Skeletal muscle cell (primary cell): ENCODE data around the gene PCDHA1.
A peak's percentile ranks its signal among the peaks of the same experiment; 100 is the strongest.
"Not testable (repeated sequence)": the region's sequence is repeated elsewhere in the genome, so short reads cannot be mapped to it uniquely, and the experiment has no call there.

Experiments
- DNase-seq: peaks from one replicate; pipeline ENCODE4 v3.0.0-alpha.2; 2010; ENCODE audit warnings: low read depth
- H3K4me3 ChIP-seq: 2 replicates; pipeline ENCODE4 v1.5.1; 2011; ENCODE audit warnings: low read depth, mild to moderate bottlenecking, control low read depth, low read length, moderate library complexity

The PCDHA1 gene

GRCh38 chr5:140785905-140786686 is at the start of gene PCDHA1:
TSS of gene PCDHA1 (plus strand) at chr5:140786140.
- DNase-seq: no peak

GRCh38 chr5:140737486-140737885 is 48.5 kb upstream of the PCDHA1 start:
- no peak overlapping the region for H3K4me3 ChIP-seq
- no peak for DNase-seq

More at GRCh38 chr5:140785905-140786686, at the start of gene PCDHA1:
- H3K4me3 ChIP-seq: no peak within 1 kb of the TSS

- DNase-seq: no peak
- H3K4me3 ChIP-seq: no peak overlapping the region
Measured at GRCh38 chr5:140741967-140742366, 44.0 kb upstream of the PCDHA1 start.

GRCh38 chr5:140753561-140753960 is 32.4 kb upstream of the PCDHA1 start:
- no peak for DNase-seq
- H3K4me3 ChIP-seq: no peak overlapping the region

- H3K4me3 ChIP-seq: no peak overlapping the region
Measured at GRCh38 chr5:140764177-140764973, 21.6 kb upstream of the PCDHA1 start.

GRCh38 chr5:140767444-140767843 is 18.5 kb upstream of the PCDHA1 start:
- no peak overlapping the region for H3K4me3 ChIP-seq
- DNase-seq: no peak

More at GRCh38 chr5:140764177-140764973, 21.6 kb upstream of the PCDHA1 start:
- no peak for DNase-seq

GRCh38 chr5:140780512-140780911 is 5.4 kb upstream of the PCDHA1 start:
- DNase-seq: no peak
- H3K4me3 ChIP-seq: no peak overlapping the region

- not testable (repeated sequence) for DNase-seq, H3K4me3 ChIP-seq
Measured at GRCh38 chr5:140787422-140787821, 1.5 kb downstream of the PCDHA1 start.

- DNase-seq, H3K4me3 ChIP-seq: not testable (repeated sequence)
Measured at GRCh38 chr5:140787849-140788504, 2.0 kb downstream of the PCDHA1 start.

- DNase-seq: no peak
- no peak overlapping the region for H3K4me3 ChIP-seq
Measured at GRCh38 chr5:140791089-140791488, 5.1 kb downstream of the PCDHA1 start.

GRCh38 chr5:140794595-140795258 is 8.8 kb downstream of the PCDHA1 start, which contains the start of gene PCDHA2:
TSS of gene PCDHA2 (plus strand) at chr5:140794852.
- H3K4me3 ChIP-seq: no peak within 1 kb of the TSS
- DNase-seq: no peak

- no peak overlapping the region for H3K4me3 ChIP-seq
- DNase-seq: no peak
Measured at GRCh38 chr5:140795259-140795641, 9.3 kb downstream of the PCDHA1 start.

GRCh38 chr5:140796072-140796717 is 10.3 kb downstream of the PCDHA1 start:
- not testable (repeated sequence) for H3K4me3 ChIP-seq, DNase-seq

GRCh38 chr5:140796718-140797095 is 10.8 kb downstream of the PCDHA1 start:
- DNase-seq: no peak
- H3K4me3 ChIP-seq: no peak overlapping the region

GRCh38 chr5:140800816-140801493 is 15.0 kb downstream of the PCDHA1 start, which contains the start of gene PCDHA3:
TSS of gene PCDHA3 (plus strand) at chr5:140801057.
- peak within 1 kb of the TSS; percentile 26 for H3K4me3 ChIP-seq
- no peak for DNase-seq

- peak overlapping the region; percentile 26 for H3K4me3 ChIP-seq
- DNase-seq: no peak
Measured at GRCh38 chr5:140801494-140801841, 15.5 kb downstream of the PCDHA1 start.

- not testable (repeated sequence) for H3K4me3 ChIP-seq, DNase-seq
Measured at GRCh38 chr5:140802381-140802780, 16.4 kb downstream of the PCDHA1 start.

GRCh38 chr5:140802781-140803271 is 16.9 kb downstream of the PCDHA1 start:
- H3K4me3 ChIP-seq: no peak overlapping the region
- DNase-seq: no peak
